Esophagus muscularis mucosa (tissue), 4 donors: ENCODE results near the gene GTPBP3.

Source experiments
- CTCF ChIP-seq, 3 experiments: fragments of 200-600 bp in 2 of 3; fragments of 450-650 bp in 1 of 3; sonication (generic) in 2 of 3; IDR thresholded peaks; one replicate each; pipeline ENCODE4 v1.5.1; 2017 to 2019; ENCODE audit warnings: antibody characterized with exemption in 3 of 3, mild to moderate bottlenecking in 2 of 3, moderate library complexity in 1 of 3
- EP300 ChIP-seq: sonication (generic); formaldehyde crosslinking; IDR thresholded peaks from one replicate; pipeline ENCODE4 v1.6.1; 2017; ENCODE audit warnings: antibody characterized with exemption
- POLR2AphosphoS5 ChIP-seq, 2 donors: sonication (generic); formaldehyde crosslinking; IDR thresholded peaks; one replicate each; pipeline ENCODE4 v1.6.1; 2017; ENCODE audit warnings: antibody characterized with exemption in 2 of 2

- no peak for TF ChIP-seq CTCF (IDR thresholded peaks at IDR 0.05)
- TF ChIP-seq POLR2AphosphoS5 (IDR thresholded peaks at IDR 0.05) = no peak
- TF ChIP-seq EP300 = no peak
Observed at GRCh38 chr19:17307876-17308377, 29.4 kb upstream of the GTPBP3 start.
